ENCODE data around the gene VWA8.

Gene VWA8

GRCh38 chr13:41580345-41580744 is 380.6 kb downstream of the VWA8 start (continued):
- no peak for TF ChIP-seq CSDC2 (CRISPR knock-in tag; IDR thresholded peaks at IDR 0.05)
- no peak for TF ChIP-seq TOX (CRISPR knock-in tag; IDR thresholded peaks at IDR 0.05; ENCODE audit: borderline replicate concordance)

GRCh38 chr13:41579881-41580280 is 381.0 kb downstream of the VWA8 start:
- ATAC-seq, result no peak
- TF ChIP-seq ZNF8 (CRISPR knock-in tag; IDR thresholded peaks at IDR 0.05) (no peak), PATZ1 (CRISPR knock-in tag; IDR thresholded peaks at IDR 0.05; ENCODE audit: borderline replicate concordance) (no peak), OSR1 (CRISPR knock-in tag; IDR thresholded peaks at IDR 0.05) (no peak), POU6F1 (CRISPR knock-in tag; IDR thresholded peaks at IDR 0.05; ENCODE audit: borderline replicate concordance, low read depth) (no peak), ZNF565 (CRISPR knock-in tag; conservative IDR thresholded peaks at IDR 0.05; ENCODE audit: low read depth) (no peak), GLIS3 (CRISPR knock-in tag; IDR thresholded peaks at IDR 0.05) (no peak), ZNF70 (CRISPR knock-in tag; IDR thresholded peaks at IDR 0.05) (no peak), ZC3H10 (CRISPR knock-in tag; IDR thresholded peaks at IDR 0.05) (no peak), TCF4 (CRISPR knock-in tag; IDR thresholded peaks at IDR 0.05; ENCODE audit: borderline replicate concordance) (no peak), ESRRG (CRISPR knock-in tag; IDR thresholded peaks at IDR 0.05) (no peak), TOX (CRISPR knock-in tag; IDR thresholded peaks at IDR 0.05; ENCODE audit: borderline replicate concordance) (no peak)

- TF ChIP-seq ZFP30 (CRISPR knock-in tag; IDR thresholded peaks at IDR 0.05) (no peak), TSHZ2 (CRISPR knock-in tag; IDR thresholded peaks at IDR 0.05) (no peak), ZNF565 (CRISPR knock-in tag; conservative IDR thresholded peaks at IDR 0.05; ENCODE audit: low read depth) (no peak), RARB (CRISPR knock-in tag; IDR thresholded peaks at IDR 0.05) (no peak), SNAI2 (CRISPR knock-in tag; IDR thresholded peaks at IDR 0.05) (no peak), TOX (CRISPR knock-in tag; IDR thresholded peaks at IDR 0.05; ENCODE audit: borderline replicate concordance) (no peak), PPARA (CRISPR knock-in tag; IDR thresholded peaks at IDR 0.05; ENCODE audit: borderline replicate concordance) (no peak), PATZ1 (CRISPR knock-in tag; IDR thresholded peaks at IDR 0.05; ENCODE audit: borderline replicate concordance) (no peak), BACH2 (CRISPR knock-in tag; IDR thresholded peaks at IDR 0.05; ENCODE audit: borderline replicate concordance) (no peak), ISL1 (CRISPR knock-in tag; IDR thresholded peaks at IDR 0.05) (no peak), CSRNP3 (CRISPR knock-in tag; IDR thresholded peaks at IDR 0.05) (no peak), ZNF8 (CRISPR knock-in tag; IDR thresholded peaks at IDR 0.05) (no peak), CSDC2 (CRISPR knock-in tag; IDR thresholded peaks at IDR 0.05) (no peak), ARNTL (CRISPR knock-in tag; IDR thresholded peaks at IDR 0.05; ENCODE audit: borderline replicate concordance, low read depth) (no peak), OSR1 (CRISPR knock-in tag; IDR thresholded peaks at IDR 0.05) (no peak), ESRRG (CRISPR knock-in tag; IDR thresholded peaks at IDR 0.05) (no peak)
- no peak for ATAC-seq
Measured at GRCh38 chr13:41579168-41579567, 381.7 kb downstream of the VWA8 start.
